TTC549 (cell line): ENCODE data around the gene CNTNAP1.

ENCODE experiments used
- FAIRE-seq: peaks from 2 replicates; lab custom pipeline; 2012; peaks lifted over from hg19 to GRCh38; lab: Jason Lieb, UNC

The CNTNAP1 gene

GRCh38 chr17:42686520-42687128 lies 4.3 kb downstream of the CNTNAP1 start:
- no peak for FAIRE-seq

GRCh38 chr17:42687707-42688320 lies 5.5 kb downstream of the CNTNAP1 start:
- no peak for FAIRE-seq

- no peak for FAIRE-seq
These were observed 8.3 kb downstream of the CNTNAP1 start for GRCh38 chr17:42690596-42690995.

GRCh38 chr17:42691021-42691545 lies 8.8 kb downstream of the CNTNAP1 start:
- no peak for FAIRE-seq

- FAIRE-seq: no peak
These were observed 10.2 kb downstream of the CNTNAP1 start for GRCh38 chr17:42692489-42692888.

GRCh38 chr17:42694524-42694923 lies 12.2 kb downstream of the CNTNAP1 start:
- no peak for FAIRE-seq

GRCh38 chr17:42695500-42695899 lies 13.2 kb downstream of the CNTNAP1 start:
- FAIRE-seq: no peak

- FAIRE-seq: no peak
These were observed 14.9 kb downstream of the CNTNAP1 start for GRCh38 chr17:42697108-42697811.

- no peak for FAIRE-seq
These were observed 16.5 kb downstream of the CNTNAP1 start for GRCh38 chr17:42698736-42699414.

- FAIRE-seq: no peak
These were observed 17.0 kb downstream of the CNTNAP1 start for GRCh38 chr17:42699415-42699740.

- no peak for FAIRE-seq
These were observed 18.4 kb downstream of the CNTNAP1 start for GRCh38 chr17:42700586-42701289.

- no peak for FAIRE-seq
These were observed 20.1 kb downstream of the CNTNAP1 start for GRCh38 chr17:42702446-42702845.

GRCh38 chr17:42704490-42704836 lies 22.1 kb downstream of the CNTNAP1 start:
- FAIRE-seq: no peak

- FAIRE-seq: no peak
These were observed 22.6 kb downstream of the CNTNAP1 start for GRCh38 chr17:42704837-42705494.

- no peak for FAIRE-seq
These were observed 24.4 kb downstream of the CNTNAP1 start for GRCh38 chr17:42706732-42707131.

- no peak for FAIRE-seq
These were observed 26.3 kb downstream of the CNTNAP1 start for GRCh38 chr17:42708588-42708987.

GRCh38 chr17:42709561-42709960 lies 27.2 kb downstream of the CNTNAP1 start:
- FAIRE-seq: no peak

- peak; percentile 75 for FAIRE-seq
These were observed 38.8 kb downstream of the CNTNAP1 start for GRCh38 chr17:42720996-42721583.

- FAIRE-seq: no peak
These were observed 41.3 kb downstream of the CNTNAP1 start for GRCh38 chr17:42723636-42724035.

- no peak for FAIRE-seq
These were observed 42.8 kb downstream of the CNTNAP1 start for GRCh38 chr17:42725143-42725542.

GRCh38 chr17:42740699-42741098 lies 58.4 kb downstream of the CNTNAP1 start:
- FAIRE-seq: no peak
